Activated CD8-positive, alpha-beta memory T cell treated with anti-CD3 and anti-CD28 coated beads for 48 hours (primary cell): ENCODE measurements around the gene RBM20.

Experiments used
- DNase-seq, 3 experiments: peaks; one replicate each; pipeline ENCODE4 v3.0.0-alpha.2; 2020; ENCODE audit warnings: low read depth in 2 of 3, low spot score in 2 of 3

RBM20 gene

DNA sequence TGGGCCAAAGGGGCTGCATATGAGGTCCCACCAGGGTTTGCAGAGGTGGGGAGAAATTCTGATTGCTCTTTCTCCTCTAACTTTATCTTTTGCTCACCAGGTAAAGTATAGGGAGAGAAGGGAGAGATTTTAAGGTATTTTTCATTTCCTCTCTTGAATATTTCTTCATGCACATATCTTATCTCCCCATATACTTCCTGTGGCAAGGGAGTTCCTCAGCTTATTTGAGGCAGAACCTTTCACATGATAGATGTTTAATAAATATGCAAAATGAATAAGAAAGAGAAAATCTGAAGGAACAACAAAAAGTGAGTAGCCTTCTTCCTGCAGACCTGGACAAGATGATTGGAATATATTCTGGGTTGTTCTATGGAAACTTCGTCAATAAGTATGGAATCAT lies 160.2 kb downstream of the RBM20 start:
- no peak for DNase-seq

DNA sequence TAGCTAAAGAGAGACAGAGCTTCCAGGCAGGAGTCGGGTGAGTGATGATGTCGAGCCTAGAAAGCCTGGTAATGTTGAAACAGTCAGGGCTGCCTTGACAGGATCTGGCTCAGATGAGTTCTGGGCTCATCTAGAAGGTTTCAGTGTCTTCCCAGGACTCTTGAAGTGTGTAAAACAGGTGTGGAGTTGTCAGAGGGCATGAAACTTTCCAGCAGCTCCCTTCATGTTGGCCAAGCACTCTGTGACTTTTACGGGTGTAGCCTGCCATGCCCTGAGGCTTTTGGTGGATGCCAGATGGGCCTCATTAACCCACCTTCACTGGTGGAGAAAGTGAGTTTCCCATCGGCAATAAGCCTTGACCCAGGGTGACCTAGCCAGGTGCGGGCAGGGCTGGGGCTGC lies 161.2 kb downstream of the RBM20 start:
- DNase-seq: no peak

- no peak for DNase-seq
Observed at GRCh38 chr10:110806335-110806734, 162.2 kb downstream of the RBM20 start.

DNA sequence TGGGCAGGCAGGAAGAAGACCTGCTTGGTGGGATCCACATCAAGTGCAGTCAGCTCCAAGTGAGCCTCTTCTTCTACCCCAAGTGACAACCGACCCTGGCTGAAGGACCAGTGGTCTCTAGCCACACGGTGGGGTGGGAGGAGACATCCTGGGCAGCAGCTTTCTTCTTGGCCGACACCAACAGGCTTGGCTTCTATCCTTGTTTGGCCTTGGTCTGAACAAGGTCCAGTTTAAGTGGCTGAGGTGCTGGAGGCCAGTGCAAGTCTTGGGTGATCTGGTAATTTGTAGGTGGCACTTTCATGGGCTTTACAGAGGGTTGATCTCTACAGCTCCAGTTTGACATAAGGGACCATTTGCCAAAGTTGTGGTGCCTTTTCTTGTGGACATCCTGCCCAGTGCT lies 164.0 kb downstream of the RBM20 start:
- no peak for DNase-seq

GRCh38 chr10:110808615-110809014 lies 164.5 kb downstream of the RBM20 start:
- DNase-seq: no peak

- DNase-seq: no peak
Observed at GRCh38 chr10:110810625-110811024, 166.5 kb downstream of the RBM20 start.

- no peak for DNase-seq
Observed at GRCh38 chr10:110811791-110812581, 167.8 kb downstream of the RBM20 start.

DNA sequence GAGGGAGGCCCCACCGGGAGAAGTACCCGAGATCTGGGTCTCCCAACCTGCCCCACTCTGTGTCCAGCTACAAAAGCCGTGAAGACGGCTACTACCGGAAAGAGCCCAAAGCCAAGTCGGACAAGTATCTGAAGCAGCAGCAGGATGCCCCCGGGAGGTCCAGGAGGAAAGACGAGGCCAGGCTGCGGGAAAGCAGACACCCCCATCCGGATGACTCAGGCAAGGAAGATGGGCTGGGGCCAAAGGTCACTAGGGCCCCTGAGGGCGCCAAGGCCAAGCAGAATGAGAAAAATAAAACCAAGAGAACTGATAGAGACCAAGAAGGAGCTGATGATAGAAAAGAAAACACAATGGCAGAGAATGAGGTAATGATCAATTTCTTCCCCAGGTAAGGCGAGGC lies 168.4 kb downstream of the RBM20 start:
- no peak for DNase-seq

- no peak for DNase-seq
Observed at GRCh38 chr10:110813743-110814472, 169.8 kb downstream of the RBM20 start.

DNA sequence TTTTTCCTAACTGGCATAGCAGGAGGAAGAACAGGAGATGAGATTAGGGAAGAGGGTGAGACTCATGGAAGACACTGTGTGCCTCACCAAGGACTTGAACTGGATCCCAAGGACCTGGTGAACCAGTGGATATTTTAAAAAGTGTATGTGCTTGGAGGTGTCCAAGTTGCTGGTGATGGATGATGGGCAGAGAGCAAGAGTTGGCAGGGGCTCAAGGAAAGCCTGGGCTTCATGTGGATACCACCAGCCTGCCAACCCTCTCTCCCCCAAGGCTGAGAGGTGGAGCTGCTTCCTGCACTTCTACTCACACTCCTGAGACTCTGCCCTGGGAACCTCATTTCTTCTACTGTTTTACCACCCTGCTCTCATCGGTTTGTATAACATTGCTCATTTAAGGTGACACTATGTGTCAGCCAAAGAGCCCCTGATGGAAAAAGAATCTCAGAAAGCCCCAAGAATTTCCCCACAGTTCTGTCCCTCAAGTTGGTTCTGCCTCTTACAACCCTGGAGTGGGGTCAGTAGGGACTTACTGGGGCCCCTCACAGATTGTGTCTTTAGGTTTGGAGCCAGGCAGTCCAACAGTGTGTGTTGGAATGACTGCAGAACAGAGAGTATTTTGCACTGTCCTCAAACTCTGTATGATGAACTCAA lies 171.3 kb downstream of the RBM20 start:
- no peak for DNase-seq

DNA sequence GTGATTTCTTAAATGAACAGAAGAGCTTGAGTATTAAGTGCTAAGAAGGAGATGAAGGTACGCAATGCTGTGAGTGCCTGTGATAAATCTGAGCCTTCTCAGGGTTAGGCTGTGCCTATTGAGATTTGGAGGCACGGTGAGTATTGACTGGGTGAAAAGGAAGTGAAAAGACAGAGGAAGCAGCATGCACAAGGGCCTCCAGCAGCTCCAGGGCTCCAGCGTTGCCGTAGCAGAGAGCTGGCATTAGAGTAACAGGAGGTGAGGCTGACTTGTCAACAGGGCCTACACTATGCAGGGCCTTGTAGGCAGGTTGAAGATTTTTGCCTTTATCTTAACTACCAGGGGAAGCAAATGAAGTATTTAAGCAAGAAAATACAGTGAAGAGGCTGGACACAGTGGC lies 173.5 kb downstream of the RBM20 start:
- no peak for DNase-seq

GRCh38 chr10:110818311-110819256 lies 174.4 kb downstream of the RBM20 start:
- DNase-seq: no peak

GRCh38 chr10:110820321-110820814 lies 176.2 kb downstream of the RBM20 start:
- no peak for DNase-seq

GRCh38 chr10:110821508-110821907 lies 177.4 kb downstream of the RBM20 start:
- no peak for DNase-seq

DNA sequence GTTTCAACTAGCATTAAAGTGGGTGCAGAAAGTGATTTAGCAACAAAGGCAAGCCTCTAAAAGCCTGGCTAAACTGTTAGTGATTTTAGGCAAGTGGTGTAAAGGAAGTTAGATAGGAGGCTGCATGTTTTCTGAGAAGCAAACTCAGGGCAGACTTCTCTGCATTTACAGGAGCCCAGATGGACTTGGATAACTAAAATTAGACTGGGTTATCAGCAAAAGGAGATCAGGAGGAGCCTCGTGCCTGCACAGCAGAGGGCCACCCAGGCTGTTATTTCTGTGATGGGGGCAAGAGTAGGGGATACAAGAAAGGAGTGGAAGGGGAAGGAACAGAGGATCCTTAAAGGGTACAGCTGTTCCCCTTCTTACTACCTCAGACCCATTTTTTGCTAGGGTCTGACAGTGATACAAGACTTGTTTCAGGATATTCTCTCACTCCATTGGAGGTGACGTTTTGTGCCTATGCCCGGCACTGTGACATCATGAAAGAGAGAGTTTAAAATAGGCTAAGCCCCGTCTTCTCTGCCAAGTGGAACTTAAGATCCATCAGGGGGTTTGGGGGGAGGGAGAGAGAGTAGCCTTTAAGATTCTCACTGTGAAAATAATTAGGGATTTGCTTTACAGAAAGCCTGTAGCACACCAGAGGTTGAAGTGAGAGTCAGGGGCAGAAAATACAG lies 178.0 kb downstream of the RBM20 start:
- DNase-seq: no peak

DNA sequence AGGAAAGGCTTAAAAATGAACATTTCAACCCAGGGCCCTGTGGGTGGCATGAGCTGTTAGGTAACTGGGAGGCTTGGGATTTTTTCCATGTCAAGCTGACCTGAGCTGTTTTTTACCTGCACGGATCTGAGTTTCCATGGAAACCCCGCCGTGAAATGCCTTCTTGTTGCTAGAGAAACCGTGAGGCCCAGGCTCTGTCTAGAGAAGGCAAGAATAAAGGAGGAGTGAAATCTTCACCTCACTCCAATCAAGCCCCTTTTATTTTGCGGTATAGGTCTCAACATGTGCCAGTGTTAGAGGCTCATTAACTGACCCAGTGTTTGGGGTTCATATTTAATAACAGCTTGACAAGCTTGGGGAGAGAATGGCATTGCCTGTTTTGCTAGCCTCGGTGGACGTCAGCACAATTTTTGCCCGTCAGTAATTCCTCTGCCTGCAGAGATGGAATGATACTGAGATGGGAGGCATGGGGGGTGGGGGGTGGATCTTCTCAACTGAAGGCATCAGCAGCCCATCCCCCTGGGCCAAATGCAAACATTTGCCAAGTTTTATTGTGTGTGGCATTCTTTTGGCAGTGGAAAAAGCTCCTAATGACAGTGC lies 178.7 kb downstream of the RBM20 start:
- DNase-seq: no peak

- DNase-seq: no peak
Observed at GRCh38 chr10:110824152-110824441, 180.0 kb downstream of the RBM20 start.

GRCh38 chr10:110824660-110825059 lies 180.5 kb downstream of the RBM20 start:
- DNase-seq: no peak

- DNase-seq: no peak
Observed at GRCh38 chr10:110825508-110825907, 181.4 kb downstream of the RBM20 start.

DNA sequence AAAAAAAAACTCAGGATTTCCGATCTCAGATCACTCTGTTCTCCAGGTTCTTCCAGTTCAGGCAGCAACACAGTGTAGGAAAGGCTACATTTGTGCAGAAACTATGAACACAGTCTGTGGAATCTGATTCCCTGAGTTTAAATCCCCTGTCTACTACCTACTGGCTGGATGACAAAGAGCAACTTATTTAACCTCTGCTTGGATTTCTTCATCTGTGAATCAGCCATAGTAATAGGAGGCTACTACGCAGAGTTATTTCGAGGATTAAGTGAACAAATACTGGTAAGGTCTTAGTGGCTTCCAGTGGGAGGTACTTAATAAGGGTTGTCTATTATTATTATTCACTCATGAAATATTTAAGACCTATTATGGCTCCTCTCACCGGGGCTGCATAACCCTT lies 183.3 kb downstream of the RBM20 start:
- no peak for DNase-seq
